ENCODE data around the gene EPS15. TPM values are rescaled to one million over a fixed set of nuclear protein-coding genes. Genes with fewer than 3 reads are reported as not detected.

Gene EPS15
- total and polyA plus RNA-seq, 9 of the 15 experiments (the other 6 are each of a cell fraction or from before 2014, with no cell fraction given), result 23.1 to 69.0 (median 41.7) TPM

GRCh38 chr1:51543858-51544257, 24.8 kb upstream of the EPS15 start:
- 73% methylated on average over 2 of the region's 2 CpGs for WGBS (ENCODE audit: insufficient coverage, low coverage, missing lambda C conversion rate)
- no peak for DNase-seq (ENCODE audit: extremely low read depth in 1 of 4, low spot score in 3 of 4)
- BruUV-seq (replicated peaks), result no TSS peak
- Histone ChIP-seq H3K4me2 (ENCODE audit: insufficient read depth, low read length) (no peak overlapping the region), H3K36me3 (ENCODE audit: control insufficient read depth, insufficient read depth, low read length) (no peaks in the 10 kb centered on the region; the same call in 2 of the 3 replicates), H4K20me1 (replicated peaks; ENCODE audit: control insufficient read depth, insufficient read depth, low read length) (no peaks in the 10 kb centered on the region; the same call in 1 of the 2 replicates), H3K27me3 (ENCODE audit: control insufficient read depth in 2 of 2, insufficient read depth in 2 of 2, low read length in 2 of 2) (no peaks in the 10 kb centered on the region), H3K4me3 (no peak overlapping the region), H2AFZ (ENCODE audit: low read depth, low read length) (no peak overlapping the region), H3K79me2 (ENCODE audit: control insufficient read depth, insufficient read depth, low read length) (no peaks in the 10 kb centered on the region), H3K9me3 (replicated peaks; ENCODE audit: control insufficient read depth, insufficient read depth, low read depth, low read length) (no peaks in the 10 kb centered on the region), H3K27ac (ENCODE audit: extremely low read depth, low read depth, low read length) (no peak overlapping the region), H3K9me1 (ENCODE audit: control insufficient read depth, insufficient read depth, low read length) (no peaks in the 10 kb centered on the region), H3K9ac (ENCODE audit: insufficient read depth in 1 of 2, low read depth in 2 of 2, low read length in 2 of 2) (no peak overlapping the region), H3K4me1 (replicated peaks in 1 of 2; ENCODE audit: control insufficient read depth in 2 of 2, insufficient read depth in 2 of 2, low read length in 2 of 2) (peaks cover 2 to 17% of the 10 kb centered on the region in 2 experiments; a peak in 4 of 5 replicates)
- in situ Hi-C loops (cut with MboI) (no loop called here), intact Hi-C loops (cut with micrococcal nuclease) (no loop called here)
- no peak for FAIRE-seq
- ATAC-seq, result no peak
- POLR2A ChIA-PET, result interaction anchor here (0.7 to 1.5 kb wide), 2 partner anchors 26 to 54 kb away, joined by 3 read pairs; no protein-coding TSS in a partner anchor
- CTCF ChIA-PET (ENCODE audit: low intra/inter-chr PET ratio), result no interaction called here
- TF ChIP-seq YY1 (IDR thresholded peaks at IDR 0.05; ENCODE audit: borderline replicate concordance in 1 of 3, control insufficient read depth in 1 of 3, extremely low read depth in 1 of 3, insufficient read depth in 3 of 3, insufficient read length in 1 of 3, insufficient replicate concordance in 2 of 3, low read depth in 1 of 3, low read length in 2 of 3) (no peak), CTCF (IDR thresholded peaks at IDR 0.05 in 2 of 3, conservative IDR thresholded peaks at IDR 0.05 in 1 of 3; ENCODE audit: insufficient read depth in 2 of 3, low read depth in 1 of 3, low read length in 3 of 3) (no peak), NFIC (IDR thresholded peaks at IDR 0.05) (no peak), KDM1A (IDR thresholded peaks at IDR 0.05) (peak in 1 of 2 experiments; percentile 42; a peak in 1 of 4 replicates), RBM25 (IDR thresholded peaks at IDR 0.05; ENCODE audit: low read depth, low read length, severe bottlenecking) (peak; percentile 69), BCOR (IDR thresholded peaks at IDR 0.05) (peak; percentile 46; the same call in 1 of the 2 replicates), CEBPG (CRISPR knock-in tag; IDR thresholded peaks at IDR 0.05) (no peak), CEBPG (tag; conservative IDR thresholded peaks at IDR 0.05 in 1 of 2, IDR thresholded peaks at IDR 0.05 in 1 of 2) (0 out of 4 replicates have a peak, but pooled peaks of 1 of the 2 experiments have one; percentile 19), NR4A1 (CRISPR knock-in tag; IDR thresholded peaks at IDR 0.05) (no peak), NR4A1 (tag; IDR thresholded peaks at IDR 0.05) (no peak), ZNF239 (CRISPR knock-in tag; IDR thresholded peaks at IDR 0.05) (no peak), ZNF639 (CRISPR knock-in tag; conservative IDR thresholded peaks at IDR 0.05 in 1 of 2, IDR thresholded peaks at IDR 0.05 in 1 of 2) (no peak), ZNF764 (CRISPR knock-in tag; IDR thresholded peaks at IDR 0.05; ENCODE audit: low read depth) (no peak), PRMT5 (CRISPR knock-in tag; IDR thresholded peaks at IDR 0.05) (no peak), NKRF (IDR thresholded peaks at IDR 0.05; ENCODE audit: borderline replicate concordance) (no peak), PURB (CRISPR knock-in tag; IDR thresholded peaks at IDR 0.05; ENCODE audit: low read depth) (no peak)

Data from K562 (cell line).